Hepatocyte (in vitro differentiated cells): ENCODE measurements around the gene PDE4D. TPM values are rescaled to one million over a fixed set of nuclear protein-coding genes. Genes with fewer than 3 reads are reported as not detected.
A peak's percentile ranks its signal among the peaks of the same experiment; 100 is the strongest.

Experiments used
- DNase-seq: peaks from one replicate; pipeline ENCODE4 v3.0.0-alpha.2; 2016; ENCODE audit warnings: low spot score
- H2AFZ ChIP-seq: fragments of 200-600 bp; sonication (generic); 2 replicates; pipeline ENCODE4 v1.6.0; 2016; ENCODE audit warnings: antibody characterized with exemption, mild to moderate bottlenecking
- H3K27ac ChIP-seq: fragments of 200-600 bp; sonication (generic); 2 replicates; pipeline ENCODE4 v1.5.1; 2016; ENCODE audit warnings: mild to moderate bottlenecking
- H3K27me3 ChIP-seq: fragments of 200-600 bp; sonication (generic); 2 replicates; pipeline ENCODE4 v1.6.1; 2016
- H3K36me3 ChIP-seq: fragments of 200-600 bp; sonication (generic); replicated peaks from 2 replicates; pipeline ENCODE4 v1.5.1; 2016; ENCODE audit warnings: low read depth; ENCODE audit not compliant: insufficient read depth
- H3K4me1 ChIP-seq: fragments of 200-600 bp; sonication (generic); 2 replicates; pipeline ENCODE4 v1.5.1; 2016; ENCODE audit warnings: mild to moderate bottlenecking, moderate library complexity; ENCODE audit not compliant: insufficient read depth
- H3K4me2 ChIP-seq: fragments of 200-600 bp; sonication (generic); 2 replicates; pipeline ENCODE4 v1.6.0; 2016
- H3K4me3 ChIP-seq: fragments of 200-600 bp; sonication (generic); 2 replicates; pipeline ENCODE4 v1.5.1; 2016; ENCODE audit warnings: mild to moderate bottlenecking
- H3K79me2 ChIP-seq: fragments of 200-600 bp; sonication (generic); 2 replicates; pipeline ENCODE4 v1.6.0; 2017; ENCODE audit warnings: mild to moderate bottlenecking
- H3K9me2 ChIP-seq: fragments of 200-600 bp; sonication (generic); replicated peaks from 2 replicates; pipeline ENCODE4 v1.6.0; 2017; ENCODE audit warnings: mild to moderate bottlenecking; ENCODE audit not compliant: insufficient read depth
- H3K9me3 ChIP-seq: fragments of 200-600 bp; sonication (generic); 2 replicates; pipeline ENCODE4 v1.5.1; 2016; ENCODE audit warnings: low read depth, mild to moderate bottlenecking
- H4K20me1 ChIP-seq: fragments of 200-600 bp; sonication (generic); 2 replicates; pipeline ENCODE4 v1.6.0; 2016; ENCODE audit warnings: mild to moderate bottlenecking; ENCODE audit not compliant: insufficient read depth, poor library complexity, severe bottlenecking
- EZH2 ChIP-seq: fragments of 200-600 bp; sonication (generic); IDR thresholded peaks from 2 replicates; pipeline ENCODE4 v1.6.1; 2016; ENCODE audit warnings: antibody characterized with exemption, mild to moderate bottlenecking, borderline replicate concordance
- EZH2phosphoT487 ChIP-seq: fragments of 200-600 bp; sonication (generic); IDR thresholded peaks from one replicate; pipeline ENCODE4 v1.6.1; 2018; ENCODE audit warnings: antibody characterized with exemption, mild to moderate bottlenecking, low read depth, moderate library complexity; ENCODE audit not compliant: unreplicated experiment, severe bottlenecking
- WGBS: methylation state at CpG from one replicate; pipeline ENCODE4 v1.1.6; 2016; ENCODE audit warnings: low lambda C conversion rate; ENCODE audit errors: missing lambda C conversion rate; 5-methylcytosine and 5-hydroxymethylcytosine counted together
- polyA plus RNA-seq: library from polyadenylated mRNA; unstranded; fragments of >200 nt; fragmentation: Nextera tagmentation; extraction: Ambion mirVana; gene quantifications from 2 replicates; pipeline ENCODE4 v1.2.1, GENCODE V29; 2016
- total RNA-seq: library from RNA; depleted of rRNA; stranded (reverse); fragments of >200 nt; gene quantifications from 2 replicates; pipeline ENCODE4 v1.2.3, GENCODE V29; 2014
- TF ChIP-seq, protein P1 (sequence below): fragments of 200-600 bp; sonication (generic); IDR thresholded peaks from 2 replicates; pipeline ENCODE4 v1.5.1; 2016; ENCODE audit warnings: antibody characterized with exemption, mild to moderate bottlenecking; ENCODE audit not compliant: poor library complexity

PDE4D gene
- total and polyA plus RNA-seq, 2 experiments from 2014 or later = 14.5 to 45.2 TPM

GRCh38 chr5:59268756-59269415 lies 624.6 kb downstream of the PDE4D start:
- H3K4me1 ChIP-seq = peaks cover 12% of the 10 kb centered on the region
- no peaks in the 10 kb centered on the region for H3K27me3 ChIP-seq
- H3K36me3 ChIP-seq = no peaks in the 10 kb centered on the region
- TF ChIP-seq EZH2 = no peak
- TF ChIP-seq EZH2phosphoT487 = no peak
- TF ChIP-seq, protein P1, sequence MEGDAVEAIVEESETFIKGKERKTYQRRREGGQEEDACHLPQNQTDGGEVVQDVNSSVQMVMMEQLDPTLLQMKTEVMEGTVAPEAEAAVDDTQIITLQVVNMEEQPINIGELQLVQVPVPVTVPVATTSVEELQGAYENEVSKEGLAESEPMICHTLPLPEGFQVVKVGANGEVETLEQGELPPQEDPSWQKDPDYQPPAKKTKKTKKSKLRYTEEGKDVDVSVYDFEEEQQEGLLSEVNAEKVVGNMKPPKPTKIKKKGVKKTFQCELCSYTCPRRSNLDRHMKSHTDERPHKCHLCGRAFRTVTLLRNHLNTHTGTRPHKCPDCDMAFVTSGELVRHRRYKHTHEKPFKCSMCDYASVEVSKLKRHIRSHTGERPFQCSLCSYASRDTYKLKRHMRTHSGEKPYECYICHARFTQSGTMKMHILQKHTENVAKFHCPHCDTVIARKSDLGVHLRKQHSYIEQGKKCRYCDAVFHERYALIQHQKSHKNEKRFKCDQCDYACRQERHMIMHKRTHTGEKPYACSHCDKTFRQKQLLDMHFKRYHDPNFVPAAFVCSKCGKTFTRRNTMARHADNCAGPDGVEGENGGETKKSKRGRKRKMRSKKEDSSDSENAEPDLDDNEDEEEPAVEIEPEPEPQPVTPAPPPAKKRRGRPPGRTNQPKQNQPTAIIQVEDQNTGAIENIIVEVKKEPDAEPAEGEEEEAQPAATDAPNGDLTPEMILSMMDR = no peak
- 81% methylated on average over 4 of the region's 4 CpGs for WGBS
- H3K27ac ChIP-seq = no peak overlapping the region
- no peak for DNase-seq
- H3K79me2 ChIP-seq = peaks cover 46% of the 10 kb centered on the region
- no peak overlapping the region for H2AFZ ChIP-seq
- no peaks in the 10 kb centered on the region for H3K9me2 ChIP-seq
- H3K4me2 ChIP-seq = no peak overlapping the region
- no peak overlapping the region for H3K4me3 ChIP-seq
- no peaks in the 10 kb centered on the region for H3K9me3 ChIP-seq
- H4K20me1 ChIP-seq = no peaks in the 10 kb centered on the region

GRCh38 chr5:59267033-59267432 lies 626.5 kb downstream of the PDE4D start:
- Histone ChIP-seq H3K4me2 (no peak overlapping the region), H3K4me1 (peaks cover 12% of the 10 kb centered on the region), H2AFZ (no peak overlapping the region), H3K79me2 (peaks cover 34% of the 10 kb centered on the region), H3K36me3 (no peaks in the 10 kb centered on the region), H3K27ac (no peak overlapping the region), H3K4me3 (no peak overlapping the region), H3K27me3 (no peaks in the 10 kb centered on the region), H3K9me3 (no peaks in the 10 kb centered on the region), H4K20me1 (no peaks in the 10 kb centered on the region), H3K9me2 (no peaks in the 10 kb centered on the region)
- no peak for TF ChIP-seq EZH2
- no peak for TF ChIP-seq EZH2phosphoT487
- TF ChIP-seq, protein P1 = no peak
- 50% methylated on average over 1 of the region's 1 CpG for WGBS
- DNase-seq = no peak

- Histone ChIP-seq H3K36me3 (no peaks in the 10 kb centered on the region), H3K79me2 (peaks cover 31% of the 10 kb centered on the region), H2AFZ (no peak overlapping the region), H3K27me3 (no peaks in the 10 kb centered on the region), H3K4me3 (no peak overlapping the region), H3K4me1 (peaks cover 12% of the 10 kb centered on the region), H4K20me1 (no peaks in the 10 kb centered on the region), H3K9me2 (no peaks in the 10 kb centered on the region), H3K27ac (peak overlapping the region; percentile 48), H3K4me2 (peak overlapping the region; percentile 12), H3K9me3 (no peaks in the 10 kb centered on the region)
- DNase-seq = peak; percentile 54
- TF ChIP-seq EZH2 (no peak), EZH2phosphoT487 (no peak)
- 50% methylated on average over 3 of the region's 3 CpGs for WGBS
These were observed 627.1 kb downstream of the PDE4D start for GRCh38 chr5:59266410-59266809.

DNA sequence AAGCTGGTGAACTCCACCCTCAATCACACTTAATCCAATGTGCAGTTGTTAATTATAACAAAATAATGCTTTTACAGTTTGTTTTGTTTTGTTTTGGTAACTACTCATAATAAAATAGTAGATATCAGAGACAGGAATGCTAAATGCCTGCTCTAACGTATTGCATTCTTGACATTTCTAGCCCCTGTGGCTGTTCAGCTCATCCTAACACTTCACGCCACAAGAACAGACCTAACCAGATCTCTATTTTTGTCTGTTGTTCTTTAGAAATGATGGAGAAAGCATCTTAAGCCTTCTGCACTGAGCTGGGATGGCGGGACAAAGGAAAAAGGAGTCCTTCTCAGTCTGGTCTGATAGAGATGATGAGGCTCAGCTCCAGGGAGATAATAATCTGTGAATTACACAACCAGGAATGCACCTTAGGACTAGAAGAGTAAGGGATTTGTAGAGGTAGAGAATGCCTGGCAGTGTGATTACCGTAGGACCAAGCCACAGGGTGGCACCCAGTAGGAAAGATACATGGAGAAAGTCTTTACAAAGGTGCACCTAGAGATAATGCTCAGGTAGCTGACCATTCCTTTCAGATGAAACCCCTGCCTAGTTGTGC lies 628.8 kb downstream of the PDE4D start:
- Histone ChIP-seq H3K36me3 (no peaks in the 10 kb centered on the region), H3K27ac (no peak overlapping the region)
- WGBS = 55% methylated on average over 4 of the region's 4 CpGs

More for the DNA sequence above, 628.8 kb downstream of the PDE4D start:
- Histone ChIP-seq H3K79me2 (peaks cover 26% of the 10 kb centered on the region), H3K9me3 (no peaks in the 10 kb centered on the region), H3K4me2 (no peak overlapping the region), H4K20me1 (no peaks in the 10 kb centered on the region), H2AFZ (no peak overlapping the region), H3K4me1 (peaks cover 12% of the 10 kb centered on the region), H3K4me3 (no peak overlapping the region), H3K27me3 (no peaks in the 10 kb centered on the region), H3K9me2 (no peaks in the 10 kb centered on the region)
- no peak for DNase-seq
- TF ChIP-seq EZH2 (no peak), EZH2phosphoT487 (no peak)
- TF ChIP-seq, protein P1 = no peak
